GOT3 (cell line): ENCODE measurements around the gene SCTR.

ENCODE experiments used
- DNase-seq: peaks from one replicate; lab custom pipeline; 2025; ENCODE audit warnings: mixed read lengths; lab: John Stamatoyannopoulos, UW

The SCTR gene

DNA sequence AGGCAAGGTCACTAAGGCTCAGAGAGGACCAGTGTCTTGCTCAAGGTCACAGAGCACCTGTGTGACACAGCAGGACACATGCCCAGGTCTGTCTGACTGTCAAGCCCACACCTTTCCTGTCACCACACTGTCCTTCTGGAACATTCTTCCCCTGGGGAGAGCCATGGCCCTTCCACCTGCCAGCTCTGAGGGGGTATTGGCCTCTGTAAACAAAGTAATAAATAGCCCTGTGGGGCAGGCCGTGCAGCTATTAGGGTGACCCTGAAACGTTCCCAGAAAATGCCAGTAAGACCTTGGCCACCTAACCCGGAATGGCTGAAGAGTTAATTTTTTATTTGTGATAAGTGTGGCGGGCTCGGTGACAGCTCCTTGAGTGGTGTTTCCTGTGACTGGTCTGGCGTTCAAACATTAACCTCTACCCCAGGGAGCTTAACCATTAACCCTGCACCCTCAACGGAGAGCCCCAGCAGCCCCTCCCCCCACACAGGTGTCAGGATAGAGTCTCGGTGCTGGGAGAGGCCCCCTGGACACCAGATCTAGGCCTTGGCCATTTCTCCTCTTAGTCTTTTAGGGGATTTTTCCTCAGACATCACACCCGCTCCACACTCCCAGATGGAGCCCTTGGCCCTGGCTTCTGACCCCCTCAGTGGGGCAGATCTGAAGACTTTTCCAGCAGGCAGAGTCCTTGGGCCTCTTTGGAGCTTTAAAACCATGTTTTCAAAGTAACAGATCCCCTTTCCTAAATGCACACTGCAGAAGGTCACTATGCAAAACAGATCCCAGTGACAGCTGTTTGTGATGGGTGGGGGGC, 36.6 kb downstream of the SCTR start:
- no peak for DNase-seq

DNA sequence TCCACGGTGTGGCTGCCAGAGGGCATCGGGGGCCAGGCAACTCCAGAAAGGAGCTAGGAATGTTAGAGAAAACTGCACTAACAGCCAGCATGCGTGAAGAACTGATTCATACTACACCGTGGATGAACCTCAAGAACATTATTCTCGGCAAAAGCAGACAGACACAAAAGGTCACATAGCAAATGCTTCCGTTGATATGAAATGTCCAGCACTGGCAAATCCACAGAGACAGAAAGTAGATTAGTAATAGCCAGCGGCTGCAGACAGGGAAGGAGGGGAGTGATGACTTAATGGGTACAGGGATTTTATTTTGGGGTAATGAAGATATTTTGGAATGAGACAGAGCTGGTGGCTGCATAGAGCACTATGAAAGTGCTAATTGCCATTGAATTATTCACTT, 37.4 kb downstream of the SCTR start:
- no peak for DNase-seq

DNA sequence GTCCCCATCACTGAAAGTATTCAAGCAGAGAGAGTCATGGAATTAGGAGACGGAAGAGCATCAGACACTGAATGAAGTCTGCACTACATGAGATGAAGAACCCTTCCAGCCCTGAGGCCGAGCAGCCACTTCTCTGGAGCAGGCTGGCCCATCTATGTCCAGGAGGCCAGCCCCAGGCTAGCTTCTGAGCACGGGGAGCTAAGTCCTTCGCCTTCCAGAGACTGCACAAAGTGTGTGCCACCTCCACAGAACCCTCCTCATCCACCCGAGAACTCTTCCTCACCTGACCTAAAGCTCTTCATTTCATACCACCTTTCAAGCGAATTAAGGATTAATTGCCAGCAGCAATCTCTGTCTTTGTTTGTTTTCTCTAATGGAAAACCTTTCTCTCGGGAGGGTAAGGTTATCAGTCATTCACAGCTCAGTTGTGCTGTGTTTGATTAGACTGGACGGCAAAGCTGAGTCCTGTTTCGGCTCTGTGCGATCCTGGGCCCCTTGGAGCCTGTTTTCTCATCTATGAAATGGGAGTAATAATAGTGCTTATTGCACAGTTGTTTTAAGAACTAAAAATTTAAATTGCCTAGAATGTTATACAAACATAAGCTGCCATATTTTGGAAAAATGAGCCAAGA, 38.0 kb downstream of the SCTR start:
- DNase-seq: no peak

DNA sequence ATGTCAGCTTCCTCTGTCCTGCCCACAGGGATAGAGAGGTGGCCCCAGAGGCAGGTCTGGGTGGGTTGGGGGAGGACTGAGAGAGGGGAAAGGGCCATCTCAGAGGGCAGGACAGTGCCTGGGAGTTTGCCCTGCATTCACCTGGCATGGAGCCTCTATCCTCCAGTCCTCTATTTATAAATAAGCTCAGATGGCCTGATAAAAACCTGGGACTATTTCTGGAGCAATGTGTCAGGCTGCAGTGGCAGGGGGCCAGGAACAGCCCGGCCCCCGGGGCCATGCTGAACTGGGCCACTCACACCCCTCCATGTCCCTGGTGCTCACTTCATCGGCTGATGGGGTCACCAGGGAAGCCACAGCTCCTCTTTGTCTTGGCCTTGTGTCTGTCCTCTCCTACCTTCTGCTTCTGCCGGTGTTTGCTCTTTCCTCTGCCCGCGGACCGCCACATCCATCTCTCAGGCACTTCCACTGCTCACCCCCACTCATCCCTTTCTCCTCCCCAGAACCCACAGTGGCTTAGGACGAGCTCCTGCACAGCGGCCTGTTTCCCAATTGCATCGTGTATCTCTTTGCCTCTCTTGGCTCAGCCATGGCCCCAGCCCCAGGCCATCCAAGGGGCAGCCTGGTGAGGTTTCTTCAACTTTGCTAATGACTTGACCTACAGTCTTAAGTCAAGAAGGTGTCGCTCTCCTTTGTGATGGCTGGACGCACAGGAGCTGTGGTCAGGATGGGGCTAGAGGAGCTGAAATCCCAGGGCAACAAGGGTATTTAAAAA, 38.8 kb downstream of the SCTR start:
- no peak for DNase-seq

DNA sequence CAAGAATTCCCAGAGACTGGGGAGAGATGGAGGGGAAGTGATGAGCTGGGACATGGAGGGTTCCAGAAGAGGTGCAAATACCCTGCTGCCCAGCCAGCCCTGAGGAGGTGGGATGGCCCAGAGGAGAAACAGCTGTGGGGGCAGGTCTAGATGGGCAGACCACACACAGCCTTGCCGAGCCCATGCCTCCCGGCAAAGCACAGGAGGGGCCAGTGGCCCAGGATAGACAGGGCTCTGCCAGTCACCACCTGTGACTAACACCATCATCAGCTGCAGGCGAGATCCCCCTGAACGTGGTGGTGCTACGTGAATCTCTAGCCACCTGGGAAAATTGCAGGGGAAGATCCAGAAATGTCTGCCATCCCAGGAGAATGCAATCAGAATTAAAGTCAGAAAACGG, 39.4 kb downstream of the SCTR start:
- no peak for DNase-seq

DNA sequence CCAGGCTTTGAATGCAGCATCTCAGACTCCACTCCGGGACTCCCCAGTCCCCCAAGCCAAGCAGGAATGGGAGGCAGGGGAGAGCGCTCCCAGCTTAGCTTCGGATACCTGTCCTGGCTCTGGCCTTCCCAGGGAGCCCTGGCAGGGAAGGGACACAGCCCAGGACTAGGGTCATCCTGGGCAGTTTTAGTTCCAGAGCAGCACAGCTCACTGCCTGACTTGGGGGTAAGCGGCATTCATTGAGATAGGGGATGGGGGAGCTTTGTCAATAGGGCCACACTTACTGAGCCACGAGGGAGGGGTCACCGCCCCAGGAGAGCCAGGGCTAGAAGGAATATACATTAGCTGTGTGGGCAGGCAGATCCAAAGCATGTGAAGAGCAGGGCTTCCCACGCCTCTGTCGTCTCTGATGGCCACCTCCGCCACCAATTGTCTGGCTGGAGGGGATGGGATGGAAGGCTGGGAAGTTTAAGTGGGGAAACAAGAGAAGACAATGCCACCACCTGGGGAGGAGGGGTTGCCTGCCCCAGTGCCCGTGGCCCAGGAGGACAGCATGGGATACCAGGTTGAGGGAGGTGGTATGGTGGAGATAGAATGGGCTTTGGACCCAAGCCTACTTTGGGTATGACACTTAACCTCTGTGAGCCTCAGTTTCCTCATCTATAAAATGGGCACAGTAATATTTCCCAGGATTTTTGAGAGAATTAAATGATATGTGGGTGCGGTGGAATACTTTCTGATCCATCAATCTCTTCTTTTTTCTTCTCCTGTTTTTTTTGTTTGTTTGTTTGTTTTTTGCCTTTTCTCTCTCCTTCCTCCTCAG, 40.2 kb downstream of the SCTR start:
- no peak for DNase-seq

DNA sequence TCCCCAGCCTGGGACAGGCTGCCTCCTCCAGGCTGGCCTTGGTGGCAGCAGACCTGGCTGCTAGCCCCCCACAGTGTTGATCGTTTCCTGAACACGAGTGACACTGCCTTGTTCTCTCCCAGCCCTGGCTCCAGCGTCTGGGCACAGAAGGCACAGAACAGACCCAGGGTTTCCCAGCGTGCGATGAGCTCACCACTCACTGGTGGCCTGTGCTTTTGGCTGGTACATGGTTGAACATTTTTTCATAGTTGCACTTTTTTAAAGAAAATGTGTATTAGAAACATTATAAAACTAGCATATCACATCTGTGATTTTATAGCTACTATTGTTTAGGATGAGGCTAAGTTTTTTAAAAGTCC, 40.9 kb downstream of the SCTR start:
- DNase-seq: no peak

DNA sequence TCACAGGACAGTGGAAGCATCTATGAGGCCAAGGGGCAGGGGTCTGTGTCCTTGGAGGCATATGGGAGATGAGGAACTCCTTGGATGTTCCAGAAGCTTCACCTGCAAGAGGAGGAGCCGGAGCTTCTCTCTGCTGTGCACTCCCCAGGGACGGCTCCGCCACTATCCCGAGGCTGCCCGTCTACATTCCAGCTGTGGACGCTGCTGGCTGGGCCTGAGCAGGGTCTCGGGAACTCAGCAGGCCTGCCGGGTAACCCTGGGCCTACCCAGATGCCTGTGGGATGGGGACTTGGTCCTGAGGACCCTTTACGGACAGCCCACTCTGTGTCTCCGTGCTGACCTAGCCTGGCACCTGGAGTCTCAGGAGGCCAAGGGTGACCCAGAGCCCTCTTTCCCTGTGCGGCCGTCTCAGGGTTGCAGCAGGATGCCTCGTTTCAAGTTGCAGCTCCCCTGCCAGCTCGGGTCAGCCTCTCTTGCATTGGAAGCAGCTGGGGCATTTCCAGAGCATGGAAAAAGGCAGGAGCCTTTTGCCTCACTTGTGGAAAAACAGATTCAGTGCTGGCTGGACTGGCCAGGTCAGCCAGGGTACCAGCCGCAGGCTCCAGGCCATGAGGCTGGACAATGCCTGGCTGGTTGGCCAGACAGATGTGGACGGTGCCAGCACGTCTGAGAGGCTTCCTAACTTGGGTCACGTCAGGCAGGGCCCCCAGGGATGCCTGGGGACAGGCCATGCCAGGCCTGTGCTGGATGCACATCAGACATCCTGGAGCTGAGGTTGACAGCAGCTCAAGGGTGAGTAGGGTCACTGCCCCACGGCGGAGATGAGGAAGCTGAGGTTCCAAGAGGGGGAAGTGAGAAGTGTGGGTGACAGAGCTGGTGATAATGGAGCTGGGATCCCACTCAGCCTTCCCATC, 41.5 kb downstream of the SCTR start:
- DNase-seq: no peak

DNA sequence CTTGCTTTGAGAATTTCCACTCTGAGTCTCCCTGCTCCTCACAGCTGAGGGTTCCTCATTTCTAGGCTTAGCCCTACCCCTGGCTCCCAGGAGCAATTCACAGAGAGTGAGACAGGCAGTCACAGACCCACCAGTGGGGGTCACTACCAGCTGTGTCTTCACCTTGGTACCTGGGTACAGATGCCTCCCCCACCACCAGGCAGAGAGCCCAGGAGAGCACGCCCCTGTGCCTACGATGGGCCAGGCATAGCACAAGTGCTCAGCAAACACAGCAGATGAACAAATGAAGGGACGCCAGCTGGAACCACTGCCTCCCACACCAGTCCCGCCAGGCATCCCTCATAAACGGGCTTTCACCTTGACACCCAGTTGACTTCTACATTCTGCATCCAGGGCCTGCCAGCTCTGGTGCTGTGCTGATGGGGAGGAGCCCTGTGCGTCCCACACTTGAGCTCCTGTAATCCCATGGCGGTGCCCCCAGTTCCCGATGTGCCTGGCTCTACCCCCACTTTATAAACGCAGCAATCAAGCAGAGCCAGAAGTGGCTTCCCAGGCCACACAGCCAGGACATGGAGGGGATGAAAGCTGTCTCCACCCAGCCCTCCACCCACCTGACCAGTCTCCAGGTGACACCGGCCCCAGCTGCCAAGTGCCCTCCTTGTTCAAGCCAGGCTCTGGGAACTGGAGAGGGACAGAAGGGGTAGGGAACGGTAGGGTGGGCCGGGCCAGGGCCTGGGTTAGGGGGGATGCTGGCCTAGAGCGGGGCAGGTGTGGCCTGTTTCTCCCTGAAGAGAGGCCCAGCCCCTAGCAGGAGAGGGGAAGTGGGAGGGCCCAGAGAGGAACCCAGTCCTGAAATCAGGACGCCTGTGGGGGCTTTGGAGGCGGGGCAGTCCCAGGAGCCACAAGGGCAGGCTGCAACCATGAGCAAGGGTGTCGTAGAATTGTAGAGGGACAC, 42.5 kb downstream of the SCTR start:
- no peak for DNase-seq

DNA sequence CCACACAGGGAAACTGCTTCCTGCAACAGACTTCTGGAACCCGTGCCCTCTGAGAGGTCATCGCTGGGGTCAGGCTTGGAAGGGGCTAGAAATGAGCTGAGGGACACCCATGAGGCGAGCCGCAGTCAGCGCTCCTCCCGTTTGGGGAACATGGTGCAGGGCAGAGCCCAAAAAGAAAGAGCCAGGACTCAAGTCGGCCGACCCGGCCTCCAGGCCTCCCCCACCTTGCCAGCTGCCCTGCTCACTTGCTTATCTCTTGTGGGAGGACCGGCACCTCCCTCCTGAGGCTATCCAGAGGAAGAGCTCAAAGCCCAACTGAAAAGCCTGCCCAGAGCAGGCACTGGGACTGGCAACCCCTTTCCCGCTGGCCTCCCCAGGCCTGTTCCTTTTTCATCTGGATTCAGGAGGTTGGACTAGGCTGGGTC, 43.6 kb downstream of the SCTR start:
- DNase-seq: no peak

DNA sequence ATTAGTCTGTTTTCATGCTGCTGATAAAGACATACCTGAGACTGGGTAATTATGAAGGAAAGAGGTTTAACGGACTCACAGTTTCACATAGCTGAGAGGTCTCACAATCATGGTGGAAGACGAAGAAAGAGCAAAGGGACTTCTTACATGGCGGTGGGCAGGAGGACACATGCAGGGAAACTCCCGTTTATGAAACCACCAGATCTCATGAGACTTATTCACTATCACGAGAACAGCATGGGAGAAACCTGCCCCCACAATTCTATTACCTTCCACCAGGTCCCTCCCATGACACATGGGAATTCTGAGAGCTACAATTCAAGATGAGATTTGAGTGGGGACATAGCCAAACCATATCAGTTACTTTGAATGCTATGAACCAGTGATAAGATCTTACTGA, 44.1 kb downstream of the SCTR start:
- no peak for DNase-seq

DNA sequence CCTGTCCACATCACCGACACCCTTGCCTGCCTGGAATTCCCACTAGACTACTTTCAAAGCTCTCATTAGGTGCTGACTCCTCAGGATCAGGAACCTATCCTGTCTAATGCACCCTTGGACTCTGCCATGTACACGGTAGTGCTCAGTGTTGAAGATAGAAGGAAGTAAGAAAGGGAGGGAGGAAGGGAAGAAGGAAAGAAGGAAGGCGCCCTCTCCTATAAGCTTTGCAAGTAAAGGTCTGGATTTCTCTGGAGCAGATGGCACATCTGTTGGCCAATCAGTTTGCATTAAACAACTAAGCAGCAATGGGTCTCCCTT, 45.3 kb downstream of the SCTR start:
- DNase-seq: no peak

DNA sequence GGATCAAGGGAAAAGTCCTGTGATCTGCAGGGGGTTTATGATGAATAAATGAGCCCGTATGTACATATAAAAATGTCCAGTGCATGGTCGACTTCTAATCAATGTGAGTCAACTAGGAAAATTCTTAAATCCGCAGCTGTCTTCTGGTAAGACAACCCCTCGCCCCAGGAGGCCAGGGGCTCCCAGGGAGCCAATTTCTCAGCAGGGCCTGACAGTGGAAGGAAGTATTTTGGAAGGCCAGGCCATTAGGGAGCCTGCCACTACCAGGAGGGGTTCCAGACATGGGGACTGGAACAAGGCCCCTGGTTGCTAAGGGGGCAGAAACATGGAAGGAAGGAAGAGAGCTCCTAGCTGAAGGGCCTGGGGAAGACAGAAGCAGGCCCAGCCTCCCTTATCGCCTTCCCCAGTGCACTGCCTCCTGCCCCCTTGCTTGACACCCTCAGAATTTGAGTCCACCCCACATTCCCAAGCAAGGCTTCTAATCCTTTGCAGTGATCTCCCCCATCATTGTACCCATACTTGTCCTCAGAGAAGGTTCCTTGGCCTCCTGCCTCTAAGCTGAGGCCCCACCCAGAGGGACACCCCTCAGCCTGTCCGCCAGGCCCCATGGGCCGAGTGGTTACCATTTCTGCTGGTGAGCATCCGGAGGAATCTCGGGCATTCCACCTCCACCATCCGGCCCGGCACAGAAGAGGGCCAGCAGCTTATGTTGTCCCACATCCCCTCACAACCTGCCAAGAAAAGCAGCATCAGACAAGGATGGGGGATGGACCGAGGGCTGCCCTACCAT, 45.9 kb downstream of the SCTR start:
- no peak for DNase-seq

DNA sequence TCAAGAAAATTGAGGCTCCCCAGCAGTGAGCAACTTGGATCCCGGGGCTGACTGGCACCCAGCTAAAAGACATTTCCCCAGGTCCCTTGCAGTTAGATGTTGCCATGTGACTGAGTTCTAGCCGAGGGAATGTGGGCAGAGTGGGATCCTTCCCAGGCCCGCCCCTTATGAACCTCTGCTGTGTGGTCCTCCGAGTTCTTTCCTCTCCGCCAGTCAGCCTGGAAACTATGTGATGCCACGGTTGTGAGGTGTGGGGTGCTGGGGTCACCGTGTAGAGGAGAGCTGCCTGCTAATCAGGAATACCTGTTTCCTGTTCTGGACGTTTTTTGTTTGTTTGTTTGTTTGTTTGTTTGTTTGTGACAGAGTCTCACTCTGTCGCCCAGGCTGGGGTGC, 47.2 kb downstream of the SCTR start:
- DNase-seq: no peak

DNA sequence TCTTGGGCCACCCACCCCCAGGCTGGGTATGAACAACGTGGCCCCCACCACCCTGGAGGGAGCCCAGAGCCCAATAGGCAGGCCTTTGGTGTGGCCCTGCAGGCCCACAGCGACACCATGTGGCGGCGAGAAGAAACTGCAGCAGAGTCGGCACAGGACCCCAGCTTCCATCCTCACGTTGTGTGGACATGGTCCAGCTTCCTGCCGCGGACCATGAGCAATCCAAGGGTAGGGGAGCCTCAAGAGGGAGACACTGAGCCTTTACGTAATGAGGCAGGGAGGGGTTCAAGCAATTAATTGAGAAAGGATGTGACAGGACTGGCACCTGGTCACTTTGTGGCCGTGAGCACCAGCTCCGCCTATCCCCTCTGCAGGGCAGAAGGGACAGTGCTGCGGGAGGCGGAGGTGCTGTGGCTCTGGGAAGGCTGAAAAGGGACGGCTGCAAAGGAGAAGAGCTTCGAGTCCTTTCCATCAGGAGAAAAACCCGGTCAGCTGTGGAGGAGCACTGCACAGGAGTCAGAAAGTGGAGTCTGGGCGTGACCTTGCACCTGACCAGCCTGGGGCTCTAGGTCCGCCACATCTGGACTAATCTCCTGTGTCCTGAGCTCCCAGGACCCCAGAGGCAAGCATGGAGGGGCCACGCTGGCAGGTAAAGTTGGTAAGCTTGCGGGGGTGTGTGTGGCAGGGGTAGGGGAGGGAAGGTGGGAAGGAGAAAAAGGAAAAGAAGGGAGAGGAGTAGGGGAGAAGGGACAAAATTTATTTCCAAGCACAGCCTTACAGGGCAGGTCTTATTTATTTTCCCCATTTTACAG, 47.8 kb downstream of the SCTR start:
- DNase-seq: peak; percentile 29

DNA sequence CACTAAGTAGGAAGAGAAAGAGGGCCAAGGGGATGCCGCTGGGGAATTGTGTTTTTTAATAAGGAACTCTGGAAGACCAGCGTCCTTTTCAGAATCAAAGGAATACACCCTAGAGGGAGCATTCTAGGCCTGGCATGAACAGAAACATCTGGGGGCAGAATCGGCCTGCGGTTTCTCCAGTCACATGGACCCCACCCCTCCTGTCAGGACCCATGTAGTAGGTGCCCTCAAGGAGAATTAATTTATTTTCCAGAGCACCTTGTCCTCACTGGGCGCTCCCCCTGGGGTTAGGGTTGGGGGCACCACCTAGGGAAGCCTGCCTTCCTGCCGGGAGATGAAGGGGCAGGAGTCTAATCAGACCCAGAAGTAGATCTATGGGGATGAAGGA, 48.4 kb downstream of the SCTR start:
- no peak for DNase-seq

DNA sequence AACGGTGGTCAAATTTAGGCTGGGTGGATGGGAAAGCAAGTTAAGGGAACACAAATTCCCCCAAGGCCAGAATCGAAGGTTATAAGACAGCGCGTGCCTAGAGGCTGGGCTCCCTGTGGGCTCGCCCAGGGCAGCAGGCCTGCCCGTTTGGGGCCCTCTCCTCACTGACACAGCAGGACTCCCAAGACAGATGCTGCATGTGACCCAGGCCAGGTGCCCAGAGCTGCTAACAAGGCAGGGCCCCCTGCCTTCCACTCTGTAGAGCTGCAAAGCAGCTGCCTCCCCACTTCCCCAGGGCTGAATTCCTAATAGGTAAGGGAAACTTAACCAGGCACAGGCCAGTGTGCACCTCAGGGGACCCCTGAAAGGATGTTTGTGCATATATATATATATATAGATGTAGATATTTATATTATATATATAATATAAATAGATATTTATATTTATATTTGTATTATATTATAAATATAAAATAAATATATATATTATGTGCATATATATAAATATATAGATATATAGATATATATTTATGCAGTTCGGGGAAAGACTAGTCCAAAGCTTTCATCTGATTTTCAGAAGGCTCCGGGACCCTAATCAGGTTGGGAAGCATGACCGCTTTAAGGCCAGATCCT, 48.9 kb downstream of the SCTR start:
- DNase-seq: no peak
